DOHH2 (cell line): Measurements from ENCODE around the gene WDR87.

Experiments used
- CTCF ChIP-seq: fragments of 200-600 bp; sonication (generic); IDR thresholded peaks from one replicate; pipeline ENCODE4 v1.5.1; 2014; ENCODE audit warnings: antibody characterized with exemption, mild to moderate bottlenecking, low read depth, low read length; ENCODE audit not compliant: poor library complexity, severe bottlenecking
- EZH2phosphoT487 ChIP-seq: fragments of 200-600 bp; sonication (generic); IDR thresholded peaks from 2 replicates; pipeline ENCODE4 v1.6.1; 2017; ENCODE audit warnings: borderline replicate concordance, mild to moderate bottlenecking, antibody characterized with exemption, low read length, moderate library complexity, mixed read lengths

GRCh38 chr19:37909661-37910199 lies 3.3 kb upstream of the WDR87 start:
- TF ChIP-seq CTCF (no peak), EZH2phosphoT487 (no peak)
